Stimulated activated naive B cell treated with anti-CD40 and anti-IgM and Interleukin-4, amounts not matched to agents 10 μg/mL and 1 μg/mL and 100 μg/mL, for 72 hours (primary cell): ENCODE data around the gene MRAP2.

Source experiments
- ATAC-seq, 2 donors: fragments of 150-1000 bp; cut with Tn5 transposase; replicated peaks; 2 replicates each; pipeline ENCODE4 v1.10.0; 2021; ENCODE audit warnings: moderate library complexity in 1 of 2
- DNase-seq: peaks from one replicate; pipeline ENCODE4 v3.0.0; 2021
- H3K27ac Mint-ChIP-seq: one replicate; pipeline ENCODE4 v1.8.0; 2022; ENCODE audit warnings: mild to moderate bottlenecking, mixed read lengths
- H3K27me3 Mint-ChIP-seq, 2 donors: one replicate each; pipeline ENCODE4 v1.8.0; 2022; ENCODE audit warnings: mixed read lengths in 2 of 2
- H3K36me3 Mint-ChIP-seq, 2 donors: one replicate each; pipeline ENCODE4 v1.8.0; 2022; ENCODE audit warnings: mixed read lengths in 2 of 2, mild to moderate bottlenecking in 1 of 2
- H3K4me1 Mint-ChIP-seq, 2 donors: one replicate each; pipeline ENCODE4 v1.8.0; 2022; ENCODE audit warnings: mixed read lengths in 2 of 2, mild to moderate bottlenecking in 1 of 2
- H3K4me3 Mint-ChIP-seq, 2 donors: one replicate each; pipeline ENCODE4 v1.8.0; 2022; ENCODE audit warnings: mild to moderate bottlenecking in 2 of 2, mixed read lengths in 2 of 2, moderate library complexity in 1 of 2
- H3K9me3 Mint-ChIP-seq, 2 donors: one replicate each; pipeline ENCODE4 v1.8.0; 2022; ENCODE audit warnings: mixed read lengths in 2 of 2, mild to moderate bottlenecking in 1 of 2

The MRAP2 gene, protein sequence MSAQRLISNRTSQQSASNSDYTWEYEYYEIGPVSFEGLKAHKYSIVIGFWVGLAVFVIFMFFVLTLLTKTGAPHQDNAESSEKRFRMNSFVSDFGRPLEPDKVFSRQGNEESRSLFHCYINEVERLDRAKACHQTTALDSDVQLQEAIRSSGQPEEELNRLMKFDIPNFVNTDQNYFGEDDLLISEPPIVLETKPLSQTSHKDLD

DNA sequence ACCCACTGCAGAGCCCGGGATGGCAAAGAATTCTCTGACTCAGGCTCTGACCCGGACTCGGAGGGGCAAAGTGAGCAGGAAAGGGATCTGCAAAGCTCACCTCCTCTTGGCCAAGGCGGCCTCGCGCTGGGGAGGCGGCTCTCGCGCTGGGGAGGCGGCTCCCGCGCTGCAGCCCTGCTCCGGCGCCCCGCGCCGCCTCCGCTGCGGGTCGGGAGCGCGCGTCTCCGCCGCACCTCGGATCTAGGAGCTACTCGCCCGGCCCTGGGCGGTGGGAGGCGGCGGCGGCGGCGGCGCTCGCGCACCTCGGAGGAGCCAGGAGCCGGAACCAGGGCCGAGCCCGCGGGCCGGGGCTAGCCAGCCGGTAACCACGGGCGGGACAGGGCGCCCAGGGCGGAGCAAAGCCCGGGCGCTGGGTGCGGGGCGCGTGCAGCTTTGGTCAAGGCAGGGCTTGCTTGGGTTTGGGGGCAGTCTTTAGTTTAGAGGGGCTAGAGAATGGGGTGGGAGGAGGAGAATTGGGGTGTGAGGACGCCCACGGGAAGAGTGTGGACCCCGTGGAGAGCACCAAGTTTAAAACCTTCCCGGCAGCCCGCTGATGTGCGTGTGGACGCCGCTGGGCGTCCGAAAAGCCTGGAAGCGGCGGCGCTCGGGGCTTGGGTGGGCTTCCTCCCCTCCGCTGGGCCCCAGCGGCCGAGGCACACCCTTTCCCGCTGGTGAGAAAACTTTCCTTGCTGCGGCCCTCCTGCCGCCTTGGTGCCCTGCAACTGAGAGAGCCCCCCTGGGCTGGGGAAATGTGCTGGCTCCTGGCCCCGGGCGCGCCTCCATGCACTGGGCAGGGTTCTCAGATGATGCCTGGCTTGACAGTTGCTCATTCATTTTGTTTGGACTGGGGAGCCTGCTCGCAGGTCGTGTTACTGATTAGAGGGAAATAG, at the start of gene MRAP2:
Gene MRAP2, plus strand, starts transcription at position 250 of the 929 bp plus-strand sequence. CDS start 21,547 bp downstream, outside the sequence.
- peak; percentile 61 to 64 for ATAC-seq
- no peak within 1 kb of the TSS for H3K27ac Mint-ChIP-seq
- no peaks in the 10 kb centered on the region for H3K36me3 Mint-ChIP-seq
- H3K4me1 Mint-ChIP-seq = peaks cover 4 to 18% of the 10 kb centered on the region in 2 donors
- peaks cover 0 to 16% of the 10 kb centered on the region in 2 donors for H3K9me3 Mint-ChIP-seq
- no peak for DNase-seq
- H3K27me3 Mint-ChIP-seq = peaks cover 43 to 68% of the 10 kb centered on the region in 2 donors
- peak within 1 kb of the TSS; percentile 66 to 71 for H3K4me3 Mint-ChIP-seq

DNA sequence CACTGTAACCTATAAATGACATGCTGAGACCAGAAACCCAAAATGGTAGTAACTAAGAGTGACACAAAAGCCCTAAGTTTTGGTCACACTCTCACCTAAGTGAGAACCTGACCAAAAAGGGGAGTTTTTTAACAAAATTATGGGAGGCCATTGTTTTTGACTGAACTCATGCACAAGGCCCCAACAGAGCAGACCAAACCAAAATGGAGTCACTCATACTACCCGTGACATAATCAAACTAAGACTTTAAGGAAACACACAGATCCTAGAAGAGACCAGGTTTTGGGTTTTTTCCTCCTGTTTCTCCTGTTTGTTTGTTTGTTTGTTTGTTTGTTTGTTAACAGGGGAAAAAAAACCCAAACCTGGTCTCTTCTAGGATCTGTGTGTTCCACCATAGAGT, 49.2 kb upstream of the MRAP2 start:
- Mint-ChIP-seq H3K4me3 (no peak overlapping the region), H3K27me3 (no peaks in the 10 kb centered on the region), H3K4me1 (no peaks in the 10 kb centered on the region), H3K36me3 (peaks cover 29 to 46% of the 10 kb centered on the region in 2 donors), H3K27ac (no peak overlapping the region), H3K9me3 (peaks cover 5 to 6% of the 10 kb centered on the region in 2 donors)
- DNase-seq = no peak
- no peak for ATAC-seq

DNA sequence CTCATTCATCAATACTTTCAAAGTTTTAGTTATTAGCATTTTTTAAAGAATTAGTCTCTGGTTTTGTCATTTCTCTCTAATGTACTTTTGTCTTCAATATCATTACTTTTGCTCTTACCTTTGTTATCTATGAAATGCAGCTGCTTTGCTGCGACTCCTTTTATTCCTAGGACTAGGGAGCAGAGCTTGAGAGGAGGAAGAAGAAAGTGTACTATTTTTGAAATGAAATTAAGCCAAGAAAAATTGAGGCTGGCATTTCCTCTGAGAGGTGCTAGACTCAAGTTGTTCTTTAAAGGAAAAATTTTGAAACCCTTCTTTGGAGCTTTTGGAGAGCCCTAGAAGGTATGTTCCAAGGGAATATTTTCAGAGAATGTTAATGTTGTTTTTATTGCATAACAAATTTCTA, 48.3 kb upstream of the MRAP2 start:
- ATAC-seq (no peak), DNase-seq (no peak)
- Mint-ChIP-seq H3K27ac (no peak overlapping the region), H3K9me3 (peaks cover 0 to 2% of the 10 kb centered on the region in 2 donors), H3K4me3 (no peak overlapping the region), H3K27me3 (no peaks in the 10 kb centered on the region), H3K36me3 (peaks cover 27 to 41% of the 10 kb centered on the region in 2 donors), H3K4me1 (no peaks in the 10 kb centered on the region)

DNA sequence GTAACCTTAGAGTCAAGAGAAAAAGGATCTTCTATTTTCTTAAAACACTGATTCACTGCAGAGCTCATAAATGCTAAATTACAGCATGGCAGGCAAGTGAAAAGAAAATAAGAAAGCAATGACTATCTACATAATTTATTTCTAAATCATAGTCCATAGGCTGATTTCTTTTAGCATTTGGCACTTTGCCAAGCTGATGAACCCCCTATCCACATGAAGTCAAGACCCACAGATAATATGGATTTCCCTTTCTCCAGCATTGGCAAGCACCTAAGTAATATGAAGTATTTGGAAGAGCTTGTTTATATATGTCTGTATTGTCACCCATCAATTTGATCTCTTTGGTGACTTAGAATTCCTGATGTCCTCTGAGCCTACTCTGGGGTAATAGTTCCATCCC, 47.9 kb upstream of the MRAP2 start:
- H3K36me3 Mint-ChIP-seq = peaks cover 25 to 37% of the 10 kb centered on the region in 2 donors
- no peaks in the 10 kb centered on the region for H3K27me3 Mint-ChIP-seq
- no peak for DNase-seq
- H3K4me3 Mint-ChIP-seq = no peak overlapping the region
- no peaks in the 10 kb centered on the region for H3K9me3 Mint-ChIP-seq
- no peaks in the 10 kb centered on the region for H3K4me1 Mint-ChIP-seq
- no peak for ATAC-seq
- no peak overlapping the region for H3K27ac Mint-ChIP-seq

DNA sequence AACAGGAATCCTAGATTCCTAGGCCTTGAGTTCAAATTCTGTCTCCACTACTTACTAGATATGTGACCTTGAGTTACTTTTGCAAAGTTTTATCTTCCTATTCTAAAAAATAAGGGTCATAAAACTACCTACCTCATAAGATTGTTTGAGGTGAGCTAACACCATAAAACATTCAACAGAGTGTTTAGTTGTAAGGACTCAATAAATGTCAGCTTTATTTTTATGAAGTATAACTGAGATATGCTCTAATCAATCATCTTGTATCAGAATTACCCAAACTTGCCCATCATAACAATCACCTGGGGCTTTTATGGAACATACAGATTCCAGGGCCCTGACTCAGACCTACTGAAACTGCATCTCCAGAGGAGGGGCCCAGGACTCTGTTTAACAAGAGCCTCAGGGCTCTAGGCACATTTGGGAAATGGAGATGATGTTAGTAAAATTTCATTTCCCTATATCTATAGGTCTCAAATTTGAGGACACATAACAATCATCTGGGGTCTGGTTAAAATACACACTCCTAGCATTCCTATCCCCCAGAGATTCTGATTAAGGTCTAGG, 35.5 kb upstream of the MRAP2 start:
- Mint-ChIP-seq H3K9me3 (peaks cover 0 to 13% of the 10 kb centered on the region in 2 donors), H3K4me1 (no peaks in the 10 kb centered on the region), H3K4me3 (no peak overlapping the region), H3K36me3 (peaks cover 9 to 11% of the 10 kb centered on the region in 2 donors), H3K27ac (no peak overlapping the region), H3K27me3 (peaks cover 0 to 12% of the 10 kb centered on the region in 2 donors)
- DNase-seq (no peak), ATAC-seq (no peak)

DNA sequence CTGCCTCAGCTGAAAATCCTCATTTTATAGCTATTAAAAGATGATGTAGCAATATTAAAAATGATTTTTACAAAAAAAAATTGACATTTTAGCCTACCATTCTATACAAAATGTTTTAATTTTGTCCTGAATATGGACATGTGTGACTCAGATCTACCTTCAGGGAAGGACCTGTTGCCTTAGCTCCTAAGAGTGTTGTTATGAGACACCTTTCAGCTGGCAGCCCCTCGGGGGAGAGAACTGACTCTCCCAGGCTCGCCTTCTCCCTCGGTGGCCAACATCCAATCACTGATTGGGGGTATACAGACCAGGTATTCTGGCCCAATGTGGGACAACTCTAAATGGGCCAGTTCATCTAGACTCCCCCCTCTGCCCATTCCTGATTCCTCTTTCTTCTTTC, 32.5 kb upstream of the MRAP2 start:
- H3K36me3 Mint-ChIP-seq = peaks cover 0 to under 1% of the 10 kb centered on the region in 2 donors
- H3K27me3 Mint-ChIP-seq = peaks cover 0 to 13% of the 10 kb centered on the region in 2 donors
- ATAC-seq = no peak
- no peak overlapping the region for H3K27ac Mint-ChIP-seq
- DNase-seq = no peak
- no peak overlapping the region for H3K4me3 Mint-ChIP-seq
- peaks cover 0 to 4% of the 10 kb centered on the region in 2 donors for H3K9me3 Mint-ChIP-seq
- H3K4me1 Mint-ChIP-seq = no peaks in the 10 kb centered on the region

DNA sequence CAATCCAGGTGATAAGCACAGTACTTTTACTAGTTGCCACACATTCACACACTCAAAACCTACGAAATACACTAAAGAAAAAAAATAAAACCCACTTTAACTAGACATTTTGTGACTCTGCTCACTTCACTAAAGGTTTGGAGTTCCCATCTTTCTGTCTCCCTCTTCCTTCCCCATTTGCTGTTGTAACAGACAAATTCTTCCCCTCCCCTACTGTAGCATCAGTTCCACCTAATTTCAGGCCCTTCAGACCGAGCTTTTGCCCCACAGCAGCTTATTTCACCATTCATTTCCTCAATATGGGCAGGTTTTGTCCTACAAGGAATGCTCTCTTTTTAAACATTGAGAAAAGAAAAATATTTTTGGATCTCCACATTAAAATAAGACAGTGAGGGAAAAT, 31.3 kb upstream of the MRAP2 start:
- no peak for ATAC-seq
- Mint-ChIP-seq H3K9me3 (peaks cover 0 to 1% of the 10 kb centered on the region in 2 donors), H3K4me1 (no peaks in the 10 kb centered on the region), H3K36me3 (no peaks in the 10 kb centered on the region), H3K27ac (no peak overlapping the region), H3K4me3 (no peak overlapping the region), H3K27me3 (peaks cover 0 to 16% of the 10 kb centered on the region in 2 donors)
- no peak for DNase-seq

DNA sequence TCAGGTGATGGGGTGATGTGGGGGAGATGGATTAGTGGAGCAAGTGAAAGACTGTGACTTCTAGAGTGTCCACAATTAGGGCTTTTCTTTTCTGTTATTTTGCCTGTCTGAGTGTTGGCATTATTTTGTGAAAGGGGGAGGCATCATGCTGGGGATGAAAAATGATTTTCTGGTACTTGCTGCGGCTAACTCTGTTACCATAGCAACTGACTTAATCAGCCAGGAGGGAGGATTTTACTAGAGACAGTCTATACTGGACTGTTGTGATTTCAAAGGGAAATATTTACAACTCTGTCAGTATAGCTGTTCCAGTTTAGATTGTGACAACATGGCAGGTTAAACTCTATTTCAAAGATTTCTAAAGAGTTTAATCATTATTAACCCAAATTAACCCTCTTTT, 30.4 kb upstream of the MRAP2 start:
- no peaks in the 10 kb centered on the region for H3K4me1 Mint-ChIP-seq
- DNase-seq = no peak
- ATAC-seq = no peak
- no peak overlapping the region for H3K27ac Mint-ChIP-seq
- H3K4me3 Mint-ChIP-seq = no peak overlapping the region
- H3K36me3 Mint-ChIP-seq = no peaks in the 10 kb centered on the region
- H3K9me3 Mint-ChIP-seq = no peaks in the 10 kb centered on the region
- peaks cover 0 to 16% of the 10 kb centered on the region in 2 donors for H3K27me3 Mint-ChIP-seq

DNA sequence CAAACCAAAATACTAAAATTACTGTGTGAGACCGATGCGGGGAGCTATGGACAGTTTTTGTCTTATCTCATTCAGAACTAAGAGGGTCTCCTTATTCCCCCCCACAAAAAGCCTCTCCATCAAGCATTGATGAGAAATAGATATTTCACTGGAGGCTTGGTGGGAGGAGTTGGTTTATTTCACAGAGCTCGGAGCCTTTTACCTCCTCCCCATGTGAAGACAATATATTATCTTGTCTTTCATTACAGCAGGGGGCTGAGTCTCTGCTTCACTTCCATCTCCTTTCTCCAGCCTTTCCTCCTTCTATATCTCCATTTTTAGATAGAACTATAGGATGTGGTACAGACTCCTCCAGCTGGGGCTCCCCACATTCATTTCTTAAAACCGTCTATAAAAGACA, 29.9 kb upstream of the MRAP2 start:
- H3K4me1 Mint-ChIP-seq = no peaks in the 10 kb centered on the region
- H3K9me3 Mint-ChIP-seq = no peaks in the 10 kb centered on the region
- DNase-seq (no peak), ATAC-seq (no peak)
- no peak overlapping the region for H3K4me3 Mint-ChIP-seq
- no peak overlapping the region for H3K27ac Mint-ChIP-seq
- H3K36me3 Mint-ChIP-seq = no peaks in the 10 kb centered on the region
- H3K27me3 Mint-ChIP-seq = peaks cover 0 to 16% of the 10 kb centered on the region in 2 donors

DNA sequence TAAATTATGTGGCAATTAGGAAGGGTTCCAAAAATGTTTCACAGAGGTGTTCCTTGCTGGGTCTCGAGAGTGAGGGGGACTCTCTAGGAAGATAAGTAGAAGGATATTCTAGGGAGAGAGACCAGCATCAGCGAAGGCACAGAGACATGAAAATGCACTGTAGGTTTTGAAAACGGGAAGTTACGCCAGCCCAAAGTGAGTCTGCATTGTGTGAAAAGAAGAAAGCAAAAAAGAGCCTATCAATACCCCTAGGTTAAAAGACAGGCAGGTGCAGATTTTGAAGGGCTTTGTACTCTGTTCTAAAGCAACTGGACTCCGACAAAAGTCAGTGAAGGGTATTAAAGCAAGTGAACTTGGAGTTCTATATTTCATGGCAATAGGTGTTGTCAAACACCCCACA, 25.7 kb upstream of the MRAP2 start:
- H3K36me3 Mint-ChIP-seq = no peaks in the 10 kb centered on the region
- no peak for DNase-seq
- no peak overlapping the region for H3K27ac Mint-ChIP-seq
- no peak overlapping the region for H3K4me3 Mint-ChIP-seq
- H3K9me3 Mint-ChIP-seq = no peaks in the 10 kb centered on the region
- no peaks in the 10 kb centered on the region for H3K4me1 Mint-ChIP-seq
- no peak for ATAC-seq
- H3K27me3 Mint-ChIP-seq = peaks cover 0 to 19% of the 10 kb centered on the region in 2 donors

DNA sequence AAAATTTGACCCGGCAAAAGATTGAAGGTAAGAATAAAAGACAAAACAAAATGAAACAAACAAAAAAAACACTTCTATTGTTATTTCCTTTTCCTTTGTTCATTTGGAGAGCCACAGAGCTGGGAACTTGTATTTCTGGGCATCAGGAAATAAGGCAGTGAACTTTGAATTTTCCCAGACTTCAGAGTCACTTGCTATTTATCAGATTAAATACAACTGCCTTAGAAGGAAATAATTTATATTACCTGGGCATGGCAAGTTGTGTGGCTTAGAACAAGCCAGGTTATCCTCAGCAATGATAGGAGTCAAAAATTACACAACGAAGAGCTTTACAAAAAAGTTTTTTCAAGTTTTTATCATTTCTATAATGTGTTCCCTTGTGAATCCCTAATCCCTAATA, 20.2 kb upstream of the MRAP2 start:
- no peak for ATAC-seq
- Mint-ChIP-seq H3K9me3 (no peaks in the 10 kb centered on the region), H3K4me3 (no peak overlapping the region), H3K27ac (no peak overlapping the region), H3K27me3 (peaks cover 6 to 15% of the 10 kb centered on the region in 2 donors), H3K4me1 (no peaks in the 10 kb centered on the region), H3K36me3 (no peaks in the 10 kb centered on the region)
- DNase-seq = no peak

DNA sequence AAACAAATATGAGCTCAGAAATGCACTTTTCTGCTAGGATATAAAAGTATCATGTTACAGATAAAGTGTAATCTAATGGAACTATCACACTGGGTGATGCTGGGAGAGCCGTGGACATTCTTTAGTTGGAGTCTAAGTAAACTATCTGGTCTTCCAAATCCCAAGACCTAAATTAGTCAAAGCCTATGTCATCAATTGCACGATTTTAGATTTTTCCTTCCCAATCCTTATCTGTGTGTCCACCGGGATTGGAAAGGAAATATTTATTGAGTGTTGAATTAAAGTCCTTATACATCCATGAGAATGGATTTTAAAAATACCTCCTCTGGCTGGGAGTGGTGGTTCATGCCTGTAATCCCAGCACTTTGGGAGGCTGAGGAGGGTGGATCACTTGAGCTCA, 19.6 kb upstream of the MRAP2 start:
- no peaks in the 10 kb centered on the region for H3K4me1 Mint-ChIP-seq
- ATAC-seq = no peak
- DNase-seq = no peak
- H3K27me3 Mint-ChIP-seq = peaks cover 6 to 15% of the 10 kb centered on the region in 2 donors
- no peaks in the 10 kb centered on the region for H3K36me3 Mint-ChIP-seq
- H3K9me3 Mint-ChIP-seq = no peaks in the 10 kb centered on the region
- no peak overlapping the region for H3K27ac Mint-ChIP-seq
- H3K4me3 Mint-ChIP-seq = no peak overlapping the region

DNA sequence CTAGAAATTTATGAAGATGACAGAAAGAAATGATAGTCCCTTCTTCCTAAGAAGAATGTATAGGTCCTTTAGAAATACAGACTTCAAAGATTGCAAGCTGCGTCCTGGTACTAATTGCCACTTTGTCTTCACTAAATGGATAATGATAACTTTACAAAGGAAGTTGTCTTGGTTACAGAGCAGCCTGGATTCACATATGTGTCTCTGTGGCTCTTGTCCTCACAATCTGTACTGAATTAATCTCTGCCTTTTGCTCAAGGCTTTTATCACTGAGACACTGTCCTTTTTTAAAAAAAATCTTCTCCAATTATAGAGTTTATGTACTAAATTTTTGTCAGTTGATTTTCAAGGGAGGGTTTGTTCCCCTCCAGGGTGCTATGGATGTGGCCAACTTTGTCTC, 17.5 kb upstream of the MRAP2 start:
- H3K4me1 Mint-ChIP-seq = no peaks in the 10 kb centered on the region

DNA sequence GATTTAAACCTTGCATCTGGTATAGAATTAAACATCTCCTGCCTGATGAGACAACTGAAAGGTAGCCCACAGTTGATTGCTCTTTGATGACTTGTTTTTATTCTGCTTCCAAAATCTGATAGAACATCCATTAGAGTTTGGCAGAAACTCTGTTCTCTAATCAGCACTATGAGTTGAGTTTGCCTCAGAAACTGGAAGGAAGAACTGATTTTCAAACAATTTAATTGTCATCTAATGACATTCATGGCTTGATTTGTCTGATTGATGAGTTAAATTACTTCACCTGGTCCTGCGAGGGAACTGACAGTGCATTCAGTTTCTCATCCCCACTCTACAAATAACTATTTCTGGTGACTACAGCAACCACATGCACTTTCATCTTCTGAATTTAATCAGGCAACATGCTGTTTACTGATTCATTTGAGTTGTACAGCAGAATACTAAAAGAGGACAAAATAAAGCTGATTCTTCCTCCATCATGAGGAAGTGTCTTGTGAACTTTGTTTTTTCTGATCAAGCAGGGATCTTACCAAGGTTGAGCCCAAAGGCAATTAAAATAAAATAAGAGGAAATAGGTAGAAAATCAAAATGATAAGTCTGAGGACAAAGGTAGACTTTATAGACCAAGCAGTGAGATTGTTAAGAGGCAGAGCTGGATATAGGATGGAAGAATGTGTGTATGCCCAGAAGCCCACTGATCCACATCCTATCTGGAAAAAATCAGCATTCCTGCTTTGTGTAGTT, 15.7 kb upstream of the MRAP2 start:
- no peak for DNase-seq
- H3K27ac Mint-ChIP-seq = no peak overlapping the region
- H3K4me3 Mint-ChIP-seq = no peak overlapping the region
- no peaks in the 10 kb centered on the region for H3K36me3 Mint-ChIP-seq
- no peaks in the 10 kb centered on the region for H3K4me1 Mint-ChIP-seq
- H3K27me3 Mint-ChIP-seq = peaks cover 6 to 10% of the 10 kb centered on the region in 2 donors
- ATAC-seq = no peak
- H3K9me3 Mint-ChIP-seq = no peaks in the 10 kb centered on the region

More for the DNA sequence above, 17.5 kb upstream of the MRAP2 start:
- no peaks in the 10 kb centered on the region for H3K9me3 Mint-ChIP-seq
- H3K27me3 Mint-ChIP-seq = peaks cover 6 to 10% of the 10 kb centered on the region in 2 donors
- H3K36me3 Mint-ChIP-seq = no peaks in the 10 kb centered on the region
- DNase-seq (no peak), ATAC-seq (no peak)
- no peak overlapping the region for H3K27ac Mint-ChIP-seq
- no peak overlapping the region for H3K4me3 Mint-ChIP-seq
